GM18526 (cell line): ENCODE results near the gene RNF2.

Source experiments
- POLR2A ChIP-seq: IDR thresholded peaks from 3 replicates; pipeline ENCODE4 v1.6.1; 2011; ENCODE audit not compliant: insufficient read length; ENCODE audit errors: extremely low read depth

Gene RNF2

DNA sequence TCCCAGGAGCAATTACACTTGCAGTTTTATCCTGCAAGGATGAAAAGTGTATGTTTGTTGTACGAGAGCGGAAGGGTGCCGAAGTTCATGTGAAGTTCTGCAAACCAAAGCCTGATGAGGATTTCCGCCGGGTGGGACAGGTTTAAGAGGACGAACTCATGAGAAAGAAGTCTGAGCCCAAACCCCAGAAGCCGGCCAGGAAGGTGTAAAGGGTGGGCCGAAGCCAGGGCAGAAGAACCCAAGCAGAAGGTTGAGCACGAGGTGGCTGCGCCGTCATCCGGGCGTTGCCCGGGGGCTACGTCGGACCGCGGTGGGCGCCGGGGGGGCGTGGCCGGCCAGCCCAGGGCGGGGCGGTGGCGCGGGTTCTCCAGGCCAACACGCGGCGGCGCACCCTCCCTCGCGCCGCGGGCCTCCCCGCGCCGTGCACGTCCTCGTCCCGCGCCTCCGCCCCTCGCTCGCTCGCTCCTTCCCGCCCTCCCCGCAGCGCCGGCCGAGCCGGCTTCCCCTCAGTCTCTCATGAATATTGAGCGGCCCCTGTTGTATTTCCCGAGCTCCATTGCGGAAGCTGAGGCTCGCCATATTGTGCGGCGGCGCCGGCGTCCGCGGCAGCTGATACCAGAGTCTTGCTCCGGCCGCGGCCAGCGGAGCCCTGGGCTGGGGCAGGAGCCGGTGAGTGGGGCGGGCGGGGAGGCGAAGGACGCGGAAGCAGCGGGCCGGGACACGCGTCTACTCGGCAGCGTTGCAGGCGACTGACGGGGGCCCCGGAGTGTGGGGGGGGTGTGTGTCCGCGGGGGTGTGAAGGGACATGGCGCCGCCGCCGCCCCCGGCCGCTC is at the start of gene RNF2:
Gene RNF2 (plus strand): TSS at position 578 of the 833 bp plus-strand sequence. CDS start 41,996 bp downstream, outside the sequence.
- no peak for TF ChIP-seq POLR2A

DNA sequence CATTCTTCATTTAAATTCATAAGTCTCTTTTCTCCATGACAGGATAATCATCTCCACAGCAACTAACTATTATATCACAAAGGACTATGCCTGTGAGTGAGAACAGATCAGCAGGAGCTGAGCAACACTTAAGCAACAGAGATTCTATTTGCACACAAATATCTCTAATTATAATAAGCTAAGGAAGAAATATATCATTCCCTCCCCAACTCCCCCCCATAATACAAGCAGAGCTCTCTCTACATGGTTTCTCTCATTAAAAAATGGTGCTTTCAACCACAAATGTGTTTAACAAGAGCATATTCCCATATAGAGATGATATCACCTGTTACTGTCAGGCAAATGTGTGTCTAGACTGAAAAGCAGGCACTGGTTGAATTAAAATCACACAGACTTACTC is 36.5 kb upstream of the RNF2 start:
- TF ChIP-seq POLR2A: no peak

DNA sequence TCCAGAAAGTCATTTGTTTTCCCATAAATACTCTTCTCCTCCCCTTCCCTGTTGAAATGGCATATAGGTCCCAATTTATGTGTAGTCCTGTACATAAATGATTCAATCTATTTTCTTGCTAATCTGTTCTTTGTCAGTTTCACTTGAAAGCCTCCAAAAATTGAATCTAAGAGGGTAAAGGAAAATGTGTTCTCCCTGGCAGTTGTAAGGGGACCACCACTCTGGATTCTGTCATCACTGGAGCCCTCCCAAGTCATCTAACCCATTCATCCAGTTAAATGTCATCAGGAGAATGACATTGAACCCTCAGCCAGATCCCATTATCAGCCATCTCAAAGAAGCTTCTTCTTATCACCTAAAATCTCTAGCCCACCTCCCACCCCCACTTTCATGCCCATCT is 35.0 kb upstream of the RNF2 start:
- TF ChIP-seq POLR2A: no peak

DNA sequence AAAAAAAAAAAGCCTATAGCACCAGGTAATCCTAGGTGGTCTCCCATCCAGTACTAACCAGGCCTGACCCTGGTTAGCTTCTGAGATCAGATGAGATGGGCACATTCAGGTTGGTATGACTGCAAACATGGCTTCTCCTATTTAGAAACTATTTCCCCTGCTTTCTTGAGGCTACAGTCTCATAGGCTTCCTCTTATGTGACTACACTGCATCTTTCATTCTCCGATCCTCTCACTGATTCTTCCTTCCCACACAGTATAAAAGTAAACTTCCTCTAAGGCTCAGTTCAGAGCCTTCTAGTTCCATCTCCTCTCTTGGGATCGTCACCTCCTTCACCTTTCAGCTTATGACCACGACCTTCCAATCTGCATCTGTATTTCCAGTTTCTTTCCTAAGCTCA is 30.4 kb upstream of the RNF2 start:
- no peak for TF ChIP-seq POLR2A

DNA sequence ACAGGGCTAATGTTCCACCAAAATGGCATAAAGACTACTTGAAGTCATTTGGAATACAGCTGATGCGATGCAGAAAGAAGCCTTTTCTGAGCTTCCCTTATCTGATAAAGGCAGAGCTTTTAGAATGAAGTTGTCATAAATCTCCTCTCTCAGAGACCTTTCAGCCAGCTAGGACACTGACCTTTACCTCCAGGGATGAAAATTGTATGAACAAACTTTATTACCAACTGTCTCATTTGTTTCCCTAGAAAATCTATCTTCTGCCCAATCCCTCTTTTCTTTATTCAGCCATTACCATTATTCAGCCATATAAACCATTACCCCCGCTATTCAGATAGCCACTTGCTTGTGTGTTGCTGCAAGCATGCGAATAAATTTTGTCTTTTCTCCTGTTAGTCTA is 29.7 kb upstream of the RNF2 start:
- TF ChIP-seq POLR2A: no peak

DNA sequence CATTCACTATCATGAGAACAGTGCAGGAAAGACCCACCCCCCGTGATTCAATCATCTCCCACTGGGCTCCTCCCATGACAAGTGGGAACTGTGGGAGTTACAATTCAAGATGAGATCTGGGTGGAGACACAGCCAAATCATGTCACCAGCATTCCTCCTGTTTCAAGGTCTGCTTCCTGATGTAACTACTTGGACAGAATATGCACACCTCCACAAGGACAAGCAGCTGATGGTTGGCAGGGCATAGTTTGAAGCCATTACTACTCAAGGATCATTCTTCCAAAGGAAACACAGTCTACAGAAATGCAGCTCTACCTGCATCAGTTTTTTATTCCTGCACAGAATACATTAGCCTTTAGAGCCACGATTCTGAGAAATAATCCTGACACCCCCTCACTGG is 28.5 kb upstream of the RNF2 start:
- no peak for TF ChIP-seq POLR2A

DNA sequence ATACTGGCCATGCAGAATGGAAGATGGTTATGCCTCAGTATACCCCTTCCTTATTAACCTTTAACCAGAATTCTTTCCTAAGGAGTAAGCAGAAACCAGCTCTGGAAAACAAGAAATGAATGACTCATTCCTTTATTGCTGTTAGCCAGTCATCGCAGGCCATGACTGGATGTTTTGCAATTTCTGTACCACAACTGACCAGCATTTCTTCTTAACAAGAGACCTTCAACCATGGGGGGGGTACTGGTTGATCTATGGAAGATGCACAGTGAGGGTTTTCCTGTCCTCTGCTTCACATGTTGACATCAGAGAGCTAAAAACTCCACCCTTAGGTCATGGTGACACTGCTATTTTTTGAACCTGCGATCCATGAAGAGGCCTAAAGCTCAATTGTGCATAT is 28.0 kb upstream of the RNF2 start:
- no peak for TF ChIP-seq POLR2A

DNA sequence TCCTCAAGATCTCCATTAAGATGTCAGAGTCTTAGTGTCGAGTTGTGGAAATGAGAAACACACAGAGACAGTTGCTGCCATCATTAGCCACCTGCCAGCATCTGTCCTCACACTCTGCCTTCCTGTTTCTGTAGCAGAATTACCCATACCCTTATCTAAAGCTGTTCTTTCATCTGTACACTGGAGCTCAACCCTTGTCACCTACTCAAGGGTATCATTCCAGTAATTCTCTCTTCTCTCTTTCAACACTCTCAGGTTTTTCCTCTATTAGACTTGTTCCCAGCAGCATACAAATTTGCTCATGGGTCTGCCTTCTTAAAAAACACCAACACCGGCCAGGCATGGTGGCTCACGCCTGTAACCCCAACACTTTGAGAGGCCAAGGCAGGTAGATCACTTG is 27.4 kb upstream of the RNF2 start:
- no peak for TF ChIP-seq POLR2A

DNA sequence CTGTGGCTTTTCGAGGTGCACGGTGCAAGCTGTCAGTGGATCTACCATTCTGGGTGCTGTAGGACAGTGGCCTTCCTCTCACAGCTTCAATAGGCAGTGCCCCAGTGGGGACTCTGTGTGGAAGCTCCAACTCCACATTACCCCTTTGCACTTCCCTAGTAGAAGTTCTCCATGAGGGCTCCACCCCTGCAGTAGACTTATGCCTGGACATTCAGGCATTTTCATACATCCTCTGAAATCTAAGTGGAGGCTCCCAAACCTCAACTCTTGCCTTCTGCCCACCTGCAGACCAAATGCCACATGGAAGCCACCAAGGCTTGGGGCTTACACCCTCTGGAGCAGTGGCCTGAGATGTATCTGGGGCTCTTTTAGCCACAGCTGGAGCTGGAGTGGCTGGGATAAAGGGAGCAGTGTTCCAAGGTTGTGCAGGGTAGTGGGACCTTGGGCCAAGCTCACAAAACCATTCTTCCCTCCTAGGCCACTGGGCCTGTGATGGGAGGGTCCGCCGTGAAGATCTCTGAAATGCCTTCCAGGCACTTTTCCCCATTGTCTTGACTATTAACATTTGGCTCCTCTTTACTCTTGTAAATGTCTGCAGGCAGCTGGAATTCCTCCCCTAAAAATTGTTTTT is 18.0 kb upstream of the RNF2 start:
- TF ChIP-seq POLR2A: no peak

DNA sequence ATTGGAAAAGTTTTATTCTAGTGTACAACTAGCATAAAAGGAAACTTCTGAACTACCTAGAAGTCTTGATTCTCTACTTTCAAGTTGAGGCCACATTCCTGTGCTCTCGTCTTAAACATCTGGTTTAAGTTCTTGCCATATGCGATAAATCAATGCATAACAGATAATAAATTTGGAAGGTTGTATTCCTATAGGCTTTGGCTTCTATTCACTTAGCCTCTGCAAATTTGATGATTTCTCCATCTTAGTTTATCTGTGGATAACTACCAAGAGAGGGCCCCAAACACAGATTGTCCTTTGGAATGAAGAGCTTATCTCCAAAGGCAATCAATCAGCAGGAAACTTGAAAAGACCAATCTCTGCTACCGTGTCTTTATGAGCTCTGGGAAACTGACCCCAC is 11.7 kb upstream of the RNF2 start:
- TF ChIP-seq POLR2A: no peak

DNA sequence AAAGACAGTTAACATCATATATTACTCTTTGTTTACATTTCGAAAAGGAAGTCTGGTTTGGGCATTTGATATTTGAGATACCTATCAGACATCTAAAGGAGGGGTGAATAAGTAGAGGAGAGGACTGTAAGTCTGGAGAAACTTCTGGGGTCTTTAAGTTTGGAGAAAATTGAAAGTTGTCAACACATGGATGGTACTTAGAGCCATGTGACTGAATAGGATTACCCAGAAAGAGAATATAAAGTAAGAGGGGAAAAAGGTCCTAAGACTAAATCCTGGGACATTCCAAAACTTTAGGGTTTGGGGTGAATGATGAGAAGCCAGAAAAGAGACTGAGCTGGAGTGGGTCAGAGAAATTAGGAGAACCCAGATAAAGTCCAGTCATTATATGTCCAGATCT is 10.1 kb upstream of the RNF2 start:
- TF ChIP-seq POLR2A: no peak

DNA sequence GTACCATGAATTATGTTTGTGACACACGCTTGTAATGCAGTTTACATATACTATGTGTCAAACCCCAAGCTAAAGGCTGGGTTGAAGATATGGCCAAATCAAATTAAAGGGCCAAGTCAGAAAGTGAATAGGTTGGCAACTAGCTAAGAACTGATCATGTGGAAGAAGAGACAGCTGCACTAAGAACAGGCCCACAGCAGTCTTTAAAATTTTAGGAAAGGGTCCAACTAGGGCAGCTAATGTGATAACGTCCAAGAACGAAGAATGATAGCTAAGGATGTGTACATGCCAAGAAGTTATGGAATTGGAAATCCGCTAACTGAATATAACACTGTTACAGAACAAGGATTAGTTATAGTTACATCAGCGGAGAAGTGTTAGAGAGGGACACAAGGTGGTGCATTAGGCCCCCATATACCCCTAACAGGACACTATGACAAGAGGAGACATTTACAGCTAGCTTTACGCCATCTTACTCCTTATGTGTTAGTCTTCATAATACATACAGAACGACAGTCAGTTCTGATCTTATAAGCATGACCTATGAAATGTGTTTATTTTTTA is 6.5 kb upstream of the RNF2 start:
- no peak for TF ChIP-seq POLR2A

DNA sequence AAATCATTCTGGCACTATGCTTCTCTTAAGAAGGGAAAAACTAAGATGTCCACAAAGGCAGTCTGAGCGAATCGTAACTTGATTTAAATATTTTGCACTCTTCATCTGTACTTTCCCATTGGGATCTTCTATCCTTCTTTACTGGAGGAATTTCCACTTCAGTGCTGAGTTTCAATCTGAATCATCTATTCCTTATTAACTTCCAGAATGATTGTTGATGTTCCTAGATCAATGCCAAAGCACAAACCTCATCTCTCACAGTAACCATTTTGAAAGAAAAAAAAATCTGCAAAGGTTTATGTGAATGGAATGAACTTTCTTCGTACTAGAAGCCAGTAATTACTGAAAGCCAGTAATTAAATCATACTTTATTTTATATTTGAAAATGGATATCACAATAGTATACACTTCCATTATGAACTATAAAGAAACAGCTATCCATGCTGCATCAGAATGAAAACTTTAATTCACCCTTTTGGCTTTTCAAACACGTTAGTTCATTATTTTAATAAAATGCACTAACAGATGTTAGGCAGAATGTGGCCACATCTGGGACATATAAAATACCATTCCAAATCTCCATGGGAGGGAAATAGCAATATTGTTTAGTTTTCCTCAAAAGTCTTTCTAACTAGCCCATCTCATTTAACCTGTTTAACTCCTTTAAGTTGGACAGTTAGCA is 5.5 kb upstream of the RNF2 start:
- no peak for TF ChIP-seq POLR2A

DNA sequence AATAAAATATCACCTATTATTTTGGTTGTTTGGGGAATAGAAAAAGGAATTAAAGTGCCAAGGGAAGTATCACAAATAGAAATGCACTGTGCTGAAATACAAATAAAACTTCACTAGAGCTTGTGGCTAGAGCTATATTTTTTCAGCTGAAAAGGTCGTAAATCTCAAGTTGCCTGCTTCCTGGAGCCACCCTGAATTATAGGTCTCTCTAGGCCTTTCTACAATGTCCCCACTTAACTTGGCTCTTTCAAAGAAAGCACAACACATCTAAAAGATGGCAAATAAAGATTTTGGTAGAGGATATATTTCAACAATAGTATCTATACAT is 5.0 kb upstream of the RNF2 start:
- TF ChIP-seq POLR2A: no peak

DNA sequence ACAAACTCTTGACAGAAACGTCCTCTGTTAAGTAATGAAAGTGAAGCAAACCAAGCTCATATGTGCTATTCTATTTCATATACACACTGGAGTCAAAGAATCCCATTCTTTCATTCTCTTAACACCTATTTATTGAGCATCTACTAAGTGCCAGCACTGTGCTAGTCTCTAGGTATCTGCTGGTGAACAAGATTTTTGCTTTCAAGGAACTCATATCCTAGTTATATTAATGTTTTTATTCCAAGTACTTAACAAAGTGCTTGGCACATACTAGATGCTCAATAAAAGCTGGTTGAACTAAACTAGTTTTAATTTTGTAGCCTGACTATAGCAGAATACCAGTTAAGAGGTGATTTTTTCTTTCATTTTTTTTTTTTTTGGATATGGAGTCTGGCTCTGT is 3.6 kb upstream of the RNF2 start:
- no peak for TF ChIP-seq POLR2A

DNA sequence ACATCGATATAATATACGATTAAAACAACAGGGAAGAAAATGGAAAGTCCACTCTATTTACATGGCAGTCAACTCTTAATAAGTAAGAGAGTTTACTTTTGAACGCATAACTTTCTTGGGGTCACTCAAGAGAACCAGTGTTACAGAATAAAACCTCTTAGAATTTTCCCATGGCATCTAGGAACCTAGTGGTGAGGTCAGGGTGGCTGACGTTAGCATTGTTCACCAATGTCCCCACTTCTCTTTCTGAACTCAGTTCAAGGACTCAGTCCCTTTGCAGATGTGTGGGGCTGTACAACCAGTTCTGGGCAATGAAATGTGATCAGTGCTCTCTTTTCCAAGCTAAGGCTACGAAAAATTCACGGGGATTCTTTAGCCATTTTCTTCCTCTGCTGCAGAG is 2.6 kb upstream of the RNF2 start:
- TF ChIP-seq POLR2A: no peak
